ENCODE measurements around the gene MAP3K9.

MAP3K9 gene

GRCh38 chr14:70685474-70686197 lies 123.7 kb downstream of the MAP3K9 start:
- no peak for DNase-seq

DNA sequence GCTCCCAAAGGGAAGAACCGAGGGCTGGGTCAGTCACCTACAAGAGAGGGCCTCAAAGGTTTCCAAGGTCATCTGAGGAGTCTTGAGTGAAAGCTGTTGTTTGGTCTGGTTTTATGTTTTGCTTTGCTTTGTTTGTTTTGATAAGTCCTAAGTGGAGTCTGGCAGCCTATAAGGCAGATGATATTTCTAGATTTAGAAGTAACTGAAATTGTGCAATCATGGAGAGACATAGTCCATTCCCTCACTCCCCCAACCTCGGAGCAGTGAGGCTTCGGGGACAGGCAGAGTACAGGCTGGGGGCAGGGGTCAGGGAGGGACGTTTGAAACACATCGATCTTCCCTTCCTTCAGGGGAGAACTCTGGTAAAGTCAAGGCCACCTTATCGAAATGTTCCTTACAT lies 125.3 kb downstream of the MAP3K9 start:
- no peak for DNase-seq

- no peak for DNase-seq
Observed at GRCh38 chr14:70680748-70681147, 128.6 kb downstream of the MAP3K9 start.

DNA sequence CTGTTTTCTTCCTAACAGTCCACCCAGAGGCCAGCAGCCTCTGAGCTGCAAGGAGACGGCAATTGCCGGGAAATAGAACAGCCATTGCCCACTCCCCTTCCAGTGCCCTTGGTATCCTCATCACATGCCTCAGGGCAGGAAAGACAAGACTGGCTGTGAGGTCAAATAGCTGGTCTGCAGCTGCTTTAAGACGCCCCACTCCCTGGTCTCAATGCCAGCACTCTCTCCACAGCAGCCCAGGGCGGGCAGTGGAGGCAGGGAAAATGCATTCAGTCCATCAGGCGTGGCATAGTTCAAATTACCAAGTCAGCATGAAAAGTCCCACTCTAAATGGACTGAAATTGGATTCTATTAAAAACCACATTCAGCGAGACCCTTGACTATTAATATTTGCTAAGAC lies 132.0 kb downstream of the MAP3K9 start:
- DNase-seq, result no peak
